K562 (cell line): ENCODE data around the gene FGF2. TPM values are rescaled to one million over a fixed set of nuclear protein-coding genes. Genes with fewer than 3 reads are reported as not detected.

ENCODE experiments used
- ATAC-seq: fragments of 200-7000 bp; cut with Tn5 transposase; 3 replicates; pipeline ENCODE4 v1.9.1; 2020; ENCODE audit warnings: moderate library complexity
- BruUV-seq: library from RNA; stranded (reverse); fragments of 400-500 nt; replicated peaks from 2 replicates; lab custom pipeline; 2021; lab: Mats Ljungman, UMichigan
- CTCF ChIA-PET: fragments of 300-600 bp; formaldehyde crosslinking; extraction: SDS; loops from one replicate; lab custom pipeline; 2021; ENCODE audit warnings: low intra/inter-chr PET ratio; lab: Yijun Ruan, JAX
- POLR2A ChIA-PET: fragments of 300-600, 350-650 bp; sonication (Branson Sonifier 250); formaldehyde crosslinking; extraction: SDS; loops from one replicate; lab custom pipeline; 2021; ENCODE audit warnings: antibody characterized with exemption, inconsistent platforms; lab: Yijun Ruan, JAX
- DNase-seq, 4 experiments: peaks; one replicate each; pipeline versions ENCODE4 v3.0.0 to v3.0.0-alpha.2; 2011 to 2018; ENCODE audit warnings: low spot score in 3 of 4, mixed read lengths in 3 of 4; ENCODE audit errors: extremely low read depth in 1 of 4
- FAIRE-seq: peaks from 2 replicates; lab custom pipeline; 2011; peaks lifted over from hg19 to GRCh38; lab: Jason Lieb, UNC
- H2AFZ ChIP-seq: 2 replicates; pipeline ENCODE4 v1.6.0; 2011; ENCODE audit warnings: low read depth, low read length, control low read depth, inconsistent platforms
- H3K27ac ChIP-seq: fragments of 200-600 bp; 3 replicates; pipeline ENCODE4 v1.8.0; 2011; ENCODE audit warnings: low read depth, mild to moderate bottlenecking, control low read depth, inconsistent platforms, low read length, moderate library complexity, mixed read lengths; ENCODE audit errors: extremely low read depth
- H3K27me3 ChIP-seq, 2 experiments: fragments of 300-600 bp in 1 of 2; 2 replicates in 1 of 2; 3 replicates in 1 of 2; pipeline versions ENCODE4 v1.6.0 to v1.8.0; 2011; ENCODE audit warnings: inconsistent platforms in 2 of 2, low read length in 2 of 2, mild to moderate bottlenecking in 1 of 2, mixed read lengths in 1 of 2, moderate library complexity in 1 of 2; ENCODE audit not compliant: control insufficient read depth in 2 of 2, insufficient read depth in 2 of 2
- H3K36me3 ChIP-seq: fragments of 300-600 bp; 3 replicates; pipeline ENCODE4 v1.8.0; 2011; ENCODE audit warnings: mild to moderate bottlenecking, low read length, inconsistent platforms; ENCODE audit not compliant: control insufficient read depth, insufficient read depth
- H3K4me1 ChIP-seq, 2 experiments: fragments of 200-600 bp in 1 of 2; replicated peaks in 1 of 2; 2 replicates in 1 of 2; 3 replicates in 1 of 2; pipeline versions ENCODE4 v1.5.1 to v1.8.0; 2011; ENCODE audit warnings: inconsistent platforms in 2 of 2, low read length in 2 of 2, mild to moderate bottlenecking in 1 of 2, mixed read lengths in 1 of 2, moderate library complexity in 1 of 2; ENCODE audit not compliant: control insufficient read depth in 2 of 2, insufficient read depth in 2 of 2
- H3K4me2 ChIP-seq: 2 replicates; pipeline ENCODE4 v1.6.1; 2011; ENCODE audit warnings: low read length, control low read depth, inconsistent platforms, mixed read lengths; ENCODE audit not compliant: insufficient read depth
- H3K4me3 ChIP-seq: fragments of 200-600 bp; sonication (generic), shearing (Covaris generic); 2 replicates; pipeline ENCODE4 v1.5.1; 2016; ENCODE audit warnings: control low read depth, inconsistent platforms
- H3K79me2 ChIP-seq: fragments of 200-600 bp; 3 replicates; pipeline ENCODE4 v1.8.0; 2011; ENCODE audit warnings: low read length, inconsistent platforms; ENCODE audit not compliant: control insufficient read depth, insufficient read depth
- H3K9ac ChIP-seq, 2 experiments: 2 replicates each; pipeline versions ENCODE4 v1.6.0 to v1.6.1; 2011; ENCODE audit warnings: low read depth in 2 of 2, low read length in 2 of 2, control low read depth in 1 of 2, inconsistent platforms in 1 of 2, mild to moderate bottlenecking in 1 of 2, mixed read lengths in 1 of 2; ENCODE audit not compliant: insufficient read depth in 1 of 2
- H3K9me1 ChIP-seq: one replicate; pipeline ENCODE4 v1.6.0; 2011; ENCODE audit warnings: inconsistent platforms, mild to moderate bottlenecking, low read length, moderate library complexity; ENCODE audit not compliant: control insufficient read depth, insufficient read depth
- H3K9me3 ChIP-seq: replicated peaks from 2 replicates; pipeline ENCODE4 v1.5.1; 2011; ENCODE audit warnings: low read depth, low read length, inconsistent platforms; ENCODE audit not compliant: control insufficient read depth, insufficient read depth
- H4K20me1 ChIP-seq: replicated peaks from 2 replicates; pipeline ENCODE4 v1.6.1; 2011; ENCODE audit warnings: low read length, inconsistent platforms, mixed read lengths; ENCODE audit not compliant: control insufficient read depth, insufficient read depth
- ARID1B ChIP-seq: fragments of 450-650 bp; IDR thresholded peaks from 2 replicates; pipeline ENCODE4 v1.6.1; 2016; ENCODE audit warnings: antibody characterized with exemption, mild to moderate bottlenecking, inconsistent platforms
- CEBPB ChIP-seq: fragments of 450-650 bp; IDR thresholded peaks from 2 replicates; pipeline ENCODE4 v1.6.1; 2016; ENCODE audit warnings: missing genetic modification characterization, missing compliant biosample characterization
- CEBPG ChIP-seq, 3 experiments: fragments of 200-800 bp in 1 of 3; sonication (Bioruptor generic) in 1 of 3; sonication (generic) in 1 of 3; formaldehyde crosslinking in 1 of 3; IDR thresholded peaks in 2 of 3; conservative IDR thresholded peaks in 1 of 3; 2 replicates each; pipeline versions ENCODE4 v1.6.1 to v1.8.0; 2016 to 2022; ENCODE audit warnings: missing compliant biosample characterization in 2 of 3, missing genetic modification characterization in 2 of 3, mild to moderate bottlenecking in 1 of 3, missing genetic modification reagents in 1 of 3
- DPF2 ChIP-seq: fragments of 450-650 bp; IDR thresholded peaks from 2 replicates; pipeline ENCODE4 v1.6.1; 2016
- FOSL1 ChIP-seq: fragments of 200-800 bp; sonication (Bioruptor generic); conservative IDR thresholded peaks from 2 replicates; pipeline ENCODE4 v1.6.1; 2016; ENCODE audit warnings: missing genetic modification characterization, missing compliant biosample characterization
- JUN ChIP-seq, 2 experiments: sonication (generic) in 1 of 2; formaldehyde crosslinking in 1 of 2; IDR thresholded peaks; 2 replicates each; pipeline versions ENCODE4 v1.6.1 to v1.8.0; 2012 to 2022; ENCODE audit warnings: borderline replicate concordance in 2 of 2, mild to moderate bottlenecking in 2 of 2, improper control_type of control experiment in 1 of 2, low read depth in 1 of 2, low read length in 1 of 2, missing genetic modification reagents in 1 of 2
- KLF6 ChIP-seq: fragments of 250-450 bp; sonication (Bioruptor Pico); IDR thresholded peaks from 2 replicates; pipeline ENCODE4 v1.4.0; 2020; ENCODE audit warnings: mild to moderate bottlenecking, moderate library complexity, borderline replicate concordance
- NR2F6 ChIP-seq: fragments of 450-650 bp; formaldehyde crosslinking; IDR thresholded peaks from 2 replicates; pipeline ENCODE4 v1.4.0; 2020; ENCODE audit warnings: mild to moderate bottlenecking
- SMAD2 ChIP-seq: fragments of 150-350 bp; IDR thresholded peaks from 2 replicates; pipeline ENCODE4 v1.6.1; 2014; ENCODE audit warnings: low read depth, mild to moderate bottlenecking, low read length
- SMARCA5 ChIP-seq: fragments of 450-650 bp; IDR thresholded peaks from 2 replicates; pipeline ENCODE4 v1.6.1; 2016
- TRIM24 ChIP-seq, 2 experiments: fragments of 450-650 bp; IDR thresholded peaks; 2 replicates each; pipeline ENCODE4 v1.6.1; 2016
- ZNF134 ChIP-seq: fragments of 250-450 bp; sonication (Bioruptor Pico); conservative IDR thresholded peaks from 2 replicates; pipeline ENCODE4 v1.4.0; 2020
- ZNF24 ChIP-seq: fragments of 450-650 bp; IDR thresholded peaks from 2 replicates; pipeline ENCODE4 v1.6.1; 2016
- WGBS: fragments of 100-300 bp; shearing (Covaris generic); methylation state at CpG from one replicate; pipeline ENCODE4 v1.1.6; 2016; ENCODE audit warnings: low coverage, mixed read lengths; ENCODE audit not compliant: insufficient coverage; ENCODE audit errors: missing lambda C conversion rate; 5-methylcytosine and 5-hydroxymethylcytosine counted together
- in situ Hi-C: fragments of 300-500 bp; cut with MboI; formaldehyde crosslinking; loops from 4 replicates; pipeline ENCODE4 v1.15.0; 2018; ENCODE audit warnings: inconsistent platforms, mixed read lengths
- intact Hi-C: fragments of 100-400 bp; cut with micrococcal nuclease; formaldehyde crosslinking; loops from 2 replicates; pipeline ENCODE4 v1.14.2; 2022
- polyA plus RNA-seq, 8 experiments: library from polyadenylated mRNA; depleted of rRNA in 4 of 8; stranded (reverse) in 5 of 8; unstranded in 3 of 8; fragments of >200 nt; fragmentation: Nextera tagmentation in 2 of 8; fragmentation: Illumina TruSeq in 1 of 8; extraction: Ambion mirVana in 2 of 8; extraction: Trizol in 1 of 8; gene quantifications; 2 replicates each; pipeline versions ENCODE4 v1.2.1 to v1.2.3, GENCODE V29; 2011 to 2014; ENCODE audit warnings: inconsistent platforms in 1 of 8, missing spikeins in 1 of 8
- total RNA-seq, 7 experiments: library from RNA; depleted of rRNA in 6 of 7; stranded (reverse); fragments of >200 nt in 6 of 7; fragmentation: Illumina TruSeq in 2 of 7; extraction: Trizol in 2 of 7; gene quantifications; 2 replicates each; pipeline versions ENCODE4 v1.2.1 to v1.2.3, GENCODE V29; 2011 to 2021; ENCODE audit warnings: low replicate concordance in 1 of 7
- TF ChIP-seq, protein P1 (sequence below), 2 experiments: IDR thresholded peaks; 2 replicates each; pipeline ENCODE4 v1.6.1; 2012; ENCODE audit warnings: improper control_type of control experiment in 2 of 2, low read depth in 2 of 2, low read length in 2 of 2, borderline replicate concordance in 1 of 2
- TF ChIP-seq, protein P2 (sequence below), 2 experiments: fragments of 450-650 bp in 1 of 2; sonication (generic) in 1 of 2; formaldehyde crosslinking in 1 of 2; IDR thresholded peaks in 1 of 2; conservative IDR thresholded peaks in 1 of 2; 2 replicates each; pipeline versions ENCODE4 v1.6.1 to v1.8.1; 2016 to 2023; ENCODE audit warnings: mild to moderate bottlenecking in 2 of 2, moderate library complexity in 2 of 2, inconsistent platforms in 1 of 2, missing genetic modification reagents in 1 of 2
- TF ChIP-seq, protein P3 (sequence below): fragments of 450-650 bp; IDR thresholded peaks from 2 replicates; pipeline ENCODE4 v1.6.1; 2014; ENCODE audit warnings: low read depth, mild to moderate bottlenecking, moderate library complexity, borderline replicate concordance

FGF2 gene
- total and polyA plus RNA-seq, 9 of the 15 experiments (the other 6 are each of a cell fraction or from before 2014, with no cell fraction given), result 2.5 to 19.4 (median 9.2) TPM

DNA sequence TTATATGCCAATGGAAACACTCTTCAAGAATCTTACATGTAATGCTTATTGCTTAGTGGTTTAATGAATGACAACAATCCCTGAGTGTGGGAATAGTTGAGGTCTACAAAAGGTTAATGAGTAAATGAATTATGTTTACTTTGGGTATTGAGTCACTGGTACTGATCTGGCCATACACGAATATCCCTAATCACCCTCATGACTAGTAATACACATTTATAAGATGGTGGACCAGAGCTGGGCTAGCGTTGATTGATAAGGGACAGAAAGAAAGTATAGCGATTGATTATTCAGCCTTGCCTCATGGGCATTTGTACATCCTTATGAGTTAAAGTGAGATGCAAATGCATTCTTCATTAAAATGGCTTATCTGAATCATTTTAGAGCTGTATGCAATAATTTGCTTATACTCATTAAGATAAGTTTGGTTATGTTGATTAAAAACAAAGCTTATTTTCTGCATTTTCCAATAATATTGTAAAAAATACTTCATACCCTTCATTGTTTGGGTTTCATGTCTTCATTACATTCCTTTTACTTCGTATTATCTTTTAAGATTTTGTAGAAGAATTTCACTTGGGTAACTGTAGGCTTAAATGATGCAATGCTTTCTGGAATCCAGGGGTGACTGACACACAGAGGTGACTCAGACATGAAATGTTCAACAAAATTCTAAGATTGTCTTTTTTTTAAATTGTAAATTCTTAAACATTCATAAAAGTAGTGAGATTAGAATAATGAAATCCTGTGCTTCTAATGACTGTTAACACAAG, 47.4 kb downstream of the FGF2 start:
- Histone ChIP-seq H3K27ac (peak overlapping the region; percentile 25; the same call in 2 of the 3 replicates), H3K79me2 (peaks cover 11% of the 10 kb centered on the region; the same call in 2 of the 3 replicates), H3K27me3 (no peaks in the 10 kb centered on the region), H3K36me3 (peaks cover 25% of the 10 kb centered on the region), H3K4me1 (no peaks in the 10 kb centered on the region; a peak in 2 of 5 replicates), H3K4me3 (no peak overlapping the region), H3K4me2 (no peak overlapping the region), H3K9ac (no peak overlapping the region), H2AFZ (no peak overlapping the region), H4K20me1 (no peaks in the 10 kb centered on the region), H3K9me3 (no peaks in the 10 kb centered on the region), H3K9me1 (no peaks in the 10 kb centered on the region)
- DNase-seq (peak in 1 of 4 experiments; percentile 17), ATAC-seq (peak; percentile 78), FAIRE-seq (no peak)
- intact Hi-C loops, result no loop called here
- WGBS, result 65% methylated on average over 4 of the region's 4 CpGs
- CTCF ChIA-PET, result no interaction called here
- in situ Hi-C loops, result no loop called here
- POLR2A ChIA-PET, result interaction anchor here (1.0 to 1.1 kb wide), 2 partner anchors 17 to 47 kb away, joined by 3 read pairs; no protein-coding TSS in a partner anchor
- BruUV-seq, result no TSS peak
- peak; percentile 79 for TF ChIP-seq JUN (IDR thresholded peaks at IDR 0.05; ENCODE audit: borderline replicate concordance, low read depth, low read length)
- TF ChIP-seq JUN (CRISPR knock-in tag; IDR thresholded peaks at IDR 0.05; ENCODE audit: borderline replicate concordance), result no peak
- no peak for TF ChIP-seq SMAD2
- TF ChIP-seq CEBPB (tag), result peak; percentile 95
- TF ChIP-seq CEBPG (CRISPR knock-in tag; IDR thresholded peaks at IDR 0.05), result peak; percentile 91
- peak; percentile 95 to 98 for TF ChIP-seq CEBPG (tag; conservative IDR thresholded peaks at IDR 0.05 in 1 of 2, IDR thresholded peaks at IDR 0.05 in 1 of 2)
- TF ChIP-seq, protein P1, sequence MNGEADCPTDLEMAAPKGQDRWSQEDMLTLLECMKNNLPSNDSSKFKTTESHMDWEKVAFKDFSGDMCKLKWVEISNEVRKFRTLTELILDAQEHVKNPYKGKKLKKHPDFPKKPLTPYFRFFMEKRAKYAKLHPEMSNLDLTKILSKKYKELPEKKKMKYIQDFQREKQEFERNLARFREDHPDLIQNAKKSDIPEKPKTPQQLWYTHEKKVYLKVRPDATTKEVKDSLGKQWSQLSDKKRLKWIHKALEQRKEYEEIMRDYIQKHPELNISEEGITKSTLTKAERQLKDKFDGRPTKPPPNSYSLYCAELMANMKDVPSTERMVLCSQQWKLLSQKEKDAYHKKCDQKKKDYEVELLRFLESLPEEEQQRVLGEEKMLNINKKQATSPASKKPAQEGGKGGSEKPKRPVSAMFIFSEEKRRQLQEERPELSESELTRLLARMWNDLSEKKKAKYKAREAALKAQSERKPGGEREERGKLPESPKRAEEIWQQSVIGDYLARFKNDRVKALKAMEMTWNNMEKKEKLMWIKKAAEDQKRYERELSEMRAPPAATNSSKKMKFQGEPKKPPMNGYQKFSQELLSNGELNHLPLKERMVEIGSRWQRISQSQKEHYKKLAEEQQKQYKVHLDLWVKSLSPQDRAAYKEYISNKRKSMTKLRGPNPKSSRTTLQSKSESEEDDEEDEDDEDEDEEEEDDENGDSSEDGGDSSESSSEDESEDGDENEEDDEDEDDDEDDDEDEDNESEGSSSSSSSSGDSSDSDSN (IDR thresholded peaks at IDR 0.05; ENCODE audit: borderline replicate concordance in 1 of 2, low read depth in 2 of 2, low read length in 2 of 2), result no peak
- TF ChIP-seq KLF6, result no peak
- TF ChIP-seq TRIM24 (IDR thresholded peaks at IDR 0.05), result peak; percentile 84 to 90
- peak; percentile 48; the same call in 1 of the 2 replicates for TF ChIP-seq ZNF24
- TF ChIP-seq FOSL1 (tag), result peak; percentile 87
- TF ChIP-seq, protein P2, sequence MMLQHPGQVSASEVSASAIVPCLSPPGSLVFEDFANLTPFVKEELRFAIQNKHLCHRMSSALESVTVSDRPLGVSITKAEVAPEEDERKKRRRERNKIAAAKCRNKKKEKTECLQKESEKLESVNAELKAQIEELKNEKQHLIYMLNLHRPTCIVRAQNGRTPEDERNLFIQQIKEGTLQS (IDR thresholded peaks at IDR 0.05), result peak; percentile 97
- TF ChIP-seq, protein P2 (CRISPR knock-in tag; conservative IDR thresholded peaks at IDR 0.05), result no peak
- peak; percentile 48; the same call in 1 of the 2 replicates for TF ChIP-seq ARID1B
- peak; percentile 67 for TF ChIP-seq DPF2
- TF ChIP-seq SMARCA5, result no peak
- TF ChIP-seq, protein P3, sequence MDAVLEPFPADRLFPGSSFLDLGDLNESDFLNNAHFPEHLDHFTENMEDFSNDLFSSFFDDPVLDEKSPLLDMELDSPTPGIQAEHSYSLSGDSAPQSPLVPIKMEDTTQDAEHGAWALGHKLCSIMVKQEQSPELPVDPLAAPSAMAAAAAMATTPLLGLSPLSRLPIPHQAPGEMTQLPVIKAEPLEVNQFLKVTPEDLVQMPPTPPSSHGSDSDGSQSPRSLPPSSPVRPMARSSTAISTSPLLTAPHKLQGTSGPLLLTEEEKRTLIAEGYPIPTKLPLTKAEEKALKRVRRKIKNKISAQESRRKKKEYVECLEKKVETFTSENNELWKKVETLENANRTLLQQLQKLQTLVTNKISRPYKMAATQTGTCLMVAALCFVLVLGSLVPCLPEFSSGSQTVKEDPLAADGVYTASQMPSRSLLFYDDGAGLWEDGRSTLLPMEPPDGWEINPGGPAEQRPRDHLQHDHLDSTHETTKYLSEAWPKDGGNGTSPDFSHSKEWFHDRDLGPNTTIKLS, result no peak
- no peak for TF ChIP-seq ZNF134 (CRISPR knock-in tag)
- no peak for TF ChIP-seq NR2F6 (CRISPR knock-in tag)
